Jurkat, Clone E6-1 (cell line): ENCODE measurements around the gene RBM38.

Experiments
- DNase-seq: peaks from one replicate; pipeline ENCODE4 v3.0.0-alpha.2; 2011; ENCODE audit warnings: low read depth, low spot score
- H3K4me3 ChIP-seq: 2 replicates; pipeline ENCODE4 v1.5.1; 2011; ENCODE audit warnings: mild to moderate bottlenecking, low read length, control low read depth, moderate library complexity

Gene RBM38

DNA sequence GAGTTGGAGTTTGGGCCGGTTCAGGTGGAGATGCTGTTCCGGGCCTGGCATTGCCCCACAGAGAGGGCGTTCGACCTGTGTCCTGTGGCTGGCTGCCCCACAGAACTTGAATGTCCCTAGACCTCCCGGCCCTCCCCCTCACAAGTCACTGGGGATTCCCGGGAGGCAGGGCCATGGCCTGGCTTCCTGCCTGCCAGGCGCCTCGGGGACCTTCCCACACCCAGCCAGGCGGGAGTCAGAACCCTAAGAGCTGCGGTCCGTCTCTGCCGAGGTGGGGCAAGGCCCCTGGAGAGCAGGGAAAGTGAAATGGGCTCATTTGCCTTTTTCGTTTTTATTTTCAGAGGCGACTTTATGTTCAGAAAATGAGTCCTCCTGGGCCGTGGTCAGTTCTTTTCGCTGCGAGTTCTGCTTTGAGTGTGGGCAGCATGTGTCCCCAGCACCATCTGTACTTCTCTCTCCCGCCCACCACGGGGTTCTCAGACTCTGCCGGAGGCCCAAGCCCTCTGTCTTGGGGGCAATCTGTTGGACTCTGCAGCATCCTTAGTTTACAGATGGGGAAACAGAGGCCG, 8.5 kb downstream of the RBM38 start:
- H3K4me3 ChIP-seq = no peak overlapping the region
- no peak for DNase-seq

DNA sequence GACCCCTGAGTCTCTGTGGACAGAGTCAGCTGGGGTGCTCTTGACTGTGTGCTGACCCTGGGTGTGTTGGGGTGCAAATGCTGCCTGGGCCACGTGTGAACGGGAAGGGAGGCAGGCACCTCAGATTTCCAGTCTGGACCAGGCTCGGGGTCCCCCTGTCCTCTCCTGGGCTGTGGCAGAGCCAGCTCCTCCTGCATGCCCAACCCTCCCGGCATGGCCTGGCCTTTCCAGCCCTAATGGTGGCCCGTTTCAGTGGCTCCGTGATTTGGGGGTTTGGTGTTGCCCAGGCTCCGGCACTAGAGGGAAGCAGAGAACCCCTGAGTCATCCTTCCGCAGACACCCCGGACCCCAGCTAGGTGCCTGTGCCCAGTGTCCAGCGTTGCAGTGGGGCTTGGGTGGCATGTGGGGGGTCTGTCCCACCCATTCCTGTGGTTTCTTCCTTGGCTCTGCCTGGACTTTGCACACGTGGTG, 9.1 kb downstream of the RBM38 start:
- no peak overlapping the region for H3K4me3 ChIP-seq
- DNase-seq = no peak

DNA sequence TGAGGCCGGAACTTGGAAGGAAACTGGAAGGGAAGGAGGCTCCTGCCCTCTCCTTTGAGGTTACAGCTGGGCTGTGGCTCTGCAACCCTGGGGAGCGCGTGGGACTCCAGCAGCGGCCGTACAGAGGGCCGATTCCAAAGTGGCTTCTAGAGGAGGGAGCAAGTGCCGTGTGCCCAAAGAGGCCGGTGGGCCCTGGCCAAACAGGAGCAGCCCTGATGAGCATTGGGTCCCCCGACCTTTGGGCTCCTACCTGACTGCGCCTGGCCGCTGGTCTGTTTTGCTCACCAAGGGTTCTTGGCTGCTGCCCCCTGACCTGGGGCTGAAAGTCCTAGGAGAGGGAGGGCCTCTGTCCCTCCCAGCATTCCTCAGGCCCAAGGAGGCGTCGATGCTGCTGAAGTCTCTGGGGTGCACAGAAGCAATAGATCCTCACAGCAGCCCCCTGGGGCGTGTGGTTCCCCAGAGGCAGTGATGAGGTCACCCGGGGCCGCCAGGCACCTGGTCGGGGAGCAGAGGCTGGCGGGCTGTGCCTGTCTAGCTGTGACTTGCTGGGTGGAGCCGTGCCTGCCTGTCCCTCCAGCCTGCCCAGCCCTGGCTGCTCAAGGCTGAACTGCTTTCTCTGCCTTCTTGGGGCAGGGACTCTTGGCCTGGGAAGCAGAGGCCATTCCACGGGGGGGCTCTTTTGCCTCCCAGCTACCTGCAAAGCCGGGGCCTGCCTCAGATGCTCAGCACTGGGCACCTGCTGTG, 9.8 kb downstream of the RBM38 start:
- DNase-seq = no peak

DNA sequence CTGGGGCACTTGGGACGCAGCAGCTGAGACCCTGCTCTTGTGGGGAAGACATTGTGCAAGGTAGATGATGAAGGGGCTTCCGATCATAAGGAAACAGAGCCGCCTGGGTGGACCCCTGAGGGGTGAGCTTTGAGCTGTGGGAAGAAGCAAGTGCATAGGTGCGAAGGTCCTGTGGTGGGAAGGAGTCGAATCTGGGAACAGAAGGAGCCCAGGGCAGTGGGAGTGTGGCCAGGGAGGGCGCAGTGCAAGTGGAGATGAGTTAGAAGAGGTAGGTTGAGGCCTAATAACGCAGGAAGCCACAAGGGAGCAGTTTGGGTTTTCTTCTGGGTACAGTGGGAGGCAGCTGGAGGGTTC, 10.3 kb downstream of the RBM38 start:
- H3K4me3 ChIP-seq = no peak overlapping the region
- no peak for DNase-seq

More for the DNA sequence above, 9.8 kb downstream of the RBM38 start:
- H3K4me3 ChIP-seq = no peak overlapping the region

DNA sequence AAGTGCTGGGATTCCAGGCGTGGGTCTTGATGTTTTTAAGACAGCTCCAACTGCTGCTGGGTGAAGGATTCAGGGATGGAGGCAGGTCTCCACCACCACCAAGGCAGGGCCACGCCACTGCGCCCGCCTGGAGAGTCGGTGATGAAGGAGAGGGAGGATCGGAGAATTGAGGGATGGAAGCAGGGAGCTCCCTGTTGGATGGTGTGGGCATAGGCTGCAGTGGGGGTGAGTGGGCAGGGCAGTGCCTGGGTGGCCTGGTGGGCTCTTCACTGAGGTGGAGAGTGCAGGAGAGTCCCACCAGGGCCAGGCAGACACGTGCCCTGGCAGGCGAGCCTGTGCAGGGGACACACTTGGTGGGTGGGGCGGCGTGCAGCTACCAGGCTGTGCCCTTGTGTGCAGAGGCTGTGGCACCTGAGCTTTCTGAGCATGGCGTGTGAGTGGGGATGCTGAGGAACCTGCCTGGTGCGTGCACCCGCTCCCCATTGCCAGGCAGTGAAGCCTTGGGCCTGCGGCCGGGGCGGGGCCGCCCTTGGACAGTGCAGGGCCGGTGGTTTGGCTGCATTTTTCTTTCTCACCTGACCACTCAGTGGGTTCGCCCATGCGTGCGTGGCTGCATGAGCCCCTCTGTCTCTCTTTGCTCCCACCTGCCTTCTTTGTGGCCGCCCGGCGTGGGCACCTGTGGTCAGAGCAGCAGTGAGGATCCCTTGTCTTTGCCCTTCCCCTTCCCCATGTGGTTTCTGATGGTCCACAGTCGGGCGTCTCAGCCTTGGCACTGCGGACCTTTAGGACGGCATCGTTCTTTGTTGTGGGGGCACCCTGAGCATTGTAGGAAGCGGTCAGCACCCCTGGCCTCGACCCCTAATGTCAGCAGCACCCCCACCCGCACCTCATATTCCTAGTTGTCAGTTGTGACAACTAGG, 11.3 kb downstream of the RBM38 start:
- no peak for DNase-seq
- H3K4me3 ChIP-seq = no peak overlapping the region

DNA sequence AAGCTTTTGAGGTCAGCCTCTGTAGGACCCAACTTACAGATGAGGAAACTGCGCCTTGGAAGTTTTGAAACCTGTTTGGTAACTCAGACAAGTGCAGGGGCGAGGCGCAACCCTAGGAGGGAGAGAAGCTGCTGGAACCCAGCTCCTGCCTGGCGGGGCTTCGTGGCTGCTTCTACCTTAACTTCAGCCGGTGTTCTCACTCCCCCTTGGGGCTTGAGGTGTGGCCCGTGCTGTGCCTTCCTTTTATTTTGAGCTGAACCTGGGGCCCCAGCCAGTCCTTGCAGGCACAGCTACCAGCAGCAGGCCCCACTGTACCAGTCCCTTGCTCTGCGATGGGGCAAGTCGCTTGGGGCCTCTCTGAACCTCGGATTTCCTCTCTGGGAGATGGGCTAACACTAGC, 12.0 kb downstream of the RBM38 start:
- H3K4me3 ChIP-seq = no peak overlapping the region
- no peak for DNase-seq

DNA sequence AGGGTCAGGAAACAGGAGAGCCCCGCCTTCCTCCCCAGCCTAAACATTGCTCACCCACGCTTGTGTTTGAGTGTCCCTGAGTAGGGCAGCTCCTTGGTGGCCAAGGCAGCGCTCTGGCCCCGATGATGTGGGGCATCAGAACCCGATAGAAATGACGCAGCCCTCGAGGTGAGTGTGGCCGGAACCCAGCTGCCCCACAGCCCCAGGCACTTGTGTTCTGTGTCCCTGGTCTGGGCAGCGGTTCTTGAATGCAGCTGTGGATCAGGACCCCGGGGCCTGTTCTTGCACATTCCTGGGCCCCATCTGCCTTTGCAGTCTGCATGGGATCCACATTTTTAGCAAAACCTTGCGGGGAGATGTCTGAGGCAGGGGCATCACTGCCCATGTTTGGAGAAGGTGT, 12.8 kb downstream of the RBM38 start:
- DNase-seq = no peak
- H3K4me3 ChIP-seq = no peak overlapping the region

DNA sequence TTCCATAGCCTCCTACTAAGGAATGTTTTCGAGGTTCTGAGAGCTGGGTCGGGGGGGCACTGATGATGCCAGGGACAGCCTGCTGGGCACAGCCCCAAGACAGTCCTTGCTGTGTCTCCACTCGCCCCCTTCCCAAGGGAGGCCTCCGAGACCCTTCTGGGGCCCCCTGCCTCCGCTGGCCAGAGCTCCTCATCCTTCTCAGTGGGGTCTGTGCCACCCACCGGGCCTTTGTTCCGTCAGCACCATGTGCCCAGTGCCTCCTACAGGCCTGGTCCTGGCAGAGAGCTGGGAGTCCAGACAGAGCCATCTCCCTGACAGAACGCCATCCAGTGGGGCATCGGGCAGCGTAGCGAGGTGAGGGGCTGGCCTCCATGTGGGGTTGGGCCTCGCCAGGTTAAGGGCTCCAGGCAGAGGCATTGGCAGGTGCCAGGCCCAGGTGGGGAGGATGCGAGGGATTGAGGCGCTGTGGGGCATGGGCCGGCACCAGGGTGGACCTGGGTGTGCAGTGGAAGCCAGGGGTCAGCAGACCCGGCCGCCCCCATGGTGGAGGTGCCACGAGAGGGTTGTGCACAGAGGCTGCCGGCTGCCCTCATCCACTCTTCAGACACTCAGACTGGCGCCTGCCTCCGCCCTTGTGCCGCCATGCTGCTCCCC, 13.3 kb downstream of the RBM38 start:
- no peak overlapping the region for H3K4me3 ChIP-seq
- no peak for DNase-seq

DNA sequence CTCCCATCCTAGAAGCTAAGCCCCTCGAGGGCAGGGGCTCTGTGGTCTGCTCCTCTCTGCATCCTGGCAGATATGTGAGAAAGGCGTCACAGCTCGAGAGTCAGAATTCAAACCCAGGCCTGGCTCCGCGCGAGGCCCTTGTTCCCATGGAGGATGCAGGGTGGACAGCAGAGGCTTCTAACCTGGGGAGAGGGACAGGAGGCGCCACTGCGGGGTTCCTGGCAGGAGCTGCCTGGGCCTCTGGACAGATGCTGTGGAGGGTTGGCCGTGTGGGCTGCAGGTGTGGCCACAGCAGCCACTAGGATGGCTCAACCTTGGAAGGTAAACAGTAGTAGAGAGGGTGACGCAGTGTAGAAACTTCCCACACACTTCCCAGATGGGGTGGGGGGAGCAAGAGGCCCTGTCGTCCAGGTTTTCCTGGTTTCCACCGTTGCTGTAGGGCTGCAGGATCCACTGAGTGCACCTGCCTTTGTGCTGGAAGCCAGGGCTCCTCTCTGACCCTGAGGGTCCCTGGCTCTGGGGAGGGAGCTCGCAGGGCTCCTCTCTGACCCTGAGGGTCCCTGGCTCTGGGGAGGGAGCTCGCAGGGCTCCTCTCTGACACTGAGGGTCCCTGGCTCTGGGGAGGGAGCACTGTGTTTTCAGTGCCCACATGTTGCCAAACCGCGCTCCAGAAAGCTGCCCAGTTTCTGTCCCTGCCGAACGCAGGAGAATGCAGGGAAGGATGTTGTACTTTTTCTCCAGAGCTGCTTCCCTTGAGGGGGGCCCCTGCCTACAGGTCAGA, 14.2 kb downstream of the RBM38 start:
- DNase-seq = no peak

DNA sequence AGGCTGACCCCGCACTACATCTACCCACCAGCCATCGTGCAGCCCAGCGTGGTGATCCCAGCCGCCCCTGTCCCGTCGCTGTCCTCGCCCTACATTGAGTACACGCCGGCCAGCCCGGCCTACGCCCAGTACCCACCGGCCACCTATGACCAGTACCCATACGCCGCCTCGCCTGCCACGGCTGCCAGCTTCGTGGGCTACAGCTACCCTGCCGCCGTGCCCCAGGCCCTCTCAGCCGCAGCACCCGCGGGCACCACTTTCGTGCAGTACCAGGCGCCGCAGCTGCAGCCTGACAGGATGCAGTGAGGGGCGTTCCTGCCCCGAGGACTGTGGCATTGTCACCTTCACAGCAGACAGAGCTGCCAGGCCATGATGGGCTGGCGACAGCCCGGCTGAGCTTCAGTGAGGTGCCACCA, 16.4 kb downstream of the RBM38 start:
- no peak for DNase-seq
- no peak overlapping the region for H3K4me3 ChIP-seq

More for the DNA sequence above, 14.2 kb downstream of the RBM38 start:
- H3K4me3 ChIP-seq = no peak overlapping the region

DNA sequence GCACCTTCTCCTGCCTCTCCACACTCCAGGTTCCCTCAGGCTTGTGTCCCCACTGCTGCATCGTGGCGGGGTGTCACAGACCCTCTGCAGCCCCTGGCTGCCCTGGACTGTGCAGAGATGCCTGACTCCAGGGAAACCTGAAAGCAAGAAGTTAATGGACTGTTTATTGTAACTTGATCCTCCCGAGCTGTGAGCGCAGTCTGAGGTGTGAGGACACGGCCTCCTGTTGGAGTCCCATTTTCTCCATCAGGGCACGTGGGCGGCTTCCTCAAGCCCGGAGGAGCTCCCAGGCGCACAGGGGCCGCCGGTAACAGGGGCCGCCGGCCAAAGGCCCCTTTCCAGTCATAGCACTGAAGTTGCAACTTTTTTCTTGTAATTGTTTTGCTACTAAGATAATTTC, 16.9 kb downstream of the RBM38 start:
- H3K4me3 ChIP-seq = no peak overlapping the region
- no peak for DNase-seq

DNA sequence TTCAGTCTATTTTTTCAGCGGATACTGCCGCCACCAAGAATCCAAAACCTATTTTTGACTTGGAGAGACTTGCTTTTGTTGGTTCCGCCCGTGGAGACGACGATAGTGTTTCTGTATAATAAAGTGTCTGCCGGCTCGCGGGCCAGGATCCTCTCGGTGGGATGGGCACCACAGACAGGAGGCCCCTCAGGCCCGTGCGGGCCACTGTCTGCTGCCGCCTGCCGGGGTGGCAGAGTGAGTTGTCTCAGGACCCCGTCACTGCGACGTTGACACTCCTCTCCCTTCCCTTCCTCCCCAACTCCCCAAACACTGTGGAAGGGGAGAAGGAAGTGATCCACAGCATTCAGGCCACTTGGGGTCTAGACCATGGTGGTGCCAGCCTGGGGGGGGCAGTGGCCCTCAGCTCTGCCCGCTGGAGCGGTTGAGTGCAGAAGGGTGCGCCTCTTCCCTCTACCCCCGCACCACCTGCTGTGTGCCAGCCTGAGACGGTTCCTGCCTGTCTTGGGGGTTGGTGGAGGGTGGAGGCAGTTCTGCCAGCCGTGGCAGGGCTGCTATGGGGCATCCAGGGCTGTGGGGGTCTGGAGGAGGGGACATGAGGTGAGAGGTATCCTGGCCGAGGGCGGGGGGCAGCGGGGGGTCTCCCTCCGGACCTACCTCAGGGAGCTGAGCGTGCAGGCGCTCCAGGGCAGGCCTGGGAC, 17.5 kb downstream of the RBM38 start:
- no peak overlapping the region for H3K4me3 ChIP-seq
- DNase-seq = no peak

DNA sequence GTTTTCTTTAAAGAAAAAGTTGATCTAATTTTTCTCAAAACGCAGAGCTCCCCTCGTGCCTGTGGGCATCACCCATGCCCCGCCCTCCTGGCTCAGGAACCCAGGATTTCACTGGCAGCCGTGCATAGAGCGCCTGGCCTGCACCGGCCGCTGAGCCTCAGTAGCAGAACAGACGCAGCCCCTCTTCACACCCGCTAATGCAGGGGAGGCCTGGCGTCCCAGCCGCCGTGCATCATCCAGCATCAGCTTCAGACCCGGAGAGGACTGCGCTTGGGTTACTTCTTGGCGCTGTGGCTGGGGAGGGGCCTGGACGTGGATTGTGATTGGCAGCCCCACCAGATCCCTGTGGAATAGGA, 18.1 kb downstream of the RBM38 start:
- no peak for DNase-seq
- H3K4me3 ChIP-seq = no peak overlapping the region

DNA sequence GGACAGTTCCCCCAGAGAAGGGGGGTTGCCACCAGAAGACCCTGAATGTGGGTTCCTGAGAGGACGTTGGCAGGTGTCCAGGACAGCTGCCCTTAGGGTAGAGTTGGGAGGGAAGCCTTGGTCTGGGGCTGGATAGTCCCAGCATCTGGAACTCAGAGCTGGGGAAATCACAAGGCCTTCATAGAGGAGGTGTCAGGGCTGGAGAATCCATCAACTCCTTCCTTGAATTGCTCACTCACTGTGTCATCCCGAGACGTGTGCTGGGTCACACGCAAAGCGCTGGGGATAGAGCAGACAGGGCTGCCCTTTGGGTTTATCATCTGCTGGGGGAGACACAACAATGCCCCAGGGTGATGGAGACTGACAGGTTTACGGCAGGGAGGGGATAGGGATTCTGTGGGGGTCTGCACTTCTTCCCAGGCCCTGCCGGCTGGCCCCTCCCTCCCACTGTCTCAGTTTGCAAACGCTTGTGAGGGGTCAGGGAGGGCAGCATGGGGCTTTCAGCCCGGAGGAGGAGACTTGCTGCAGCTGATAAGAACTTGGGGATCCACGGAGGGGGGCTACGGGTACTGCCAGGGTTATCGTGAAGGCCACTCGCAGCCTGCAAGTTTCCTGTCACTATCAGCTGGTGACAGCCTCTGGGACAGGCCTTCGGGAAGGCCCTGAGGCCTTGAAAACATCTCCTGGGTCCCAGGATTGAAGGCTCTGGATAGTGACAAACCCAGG, 18.6 kb downstream of the RBM38 start:
- H3K4me3 ChIP-seq = no peak overlapping the region
- DNase-seq = no peak

DNA sequence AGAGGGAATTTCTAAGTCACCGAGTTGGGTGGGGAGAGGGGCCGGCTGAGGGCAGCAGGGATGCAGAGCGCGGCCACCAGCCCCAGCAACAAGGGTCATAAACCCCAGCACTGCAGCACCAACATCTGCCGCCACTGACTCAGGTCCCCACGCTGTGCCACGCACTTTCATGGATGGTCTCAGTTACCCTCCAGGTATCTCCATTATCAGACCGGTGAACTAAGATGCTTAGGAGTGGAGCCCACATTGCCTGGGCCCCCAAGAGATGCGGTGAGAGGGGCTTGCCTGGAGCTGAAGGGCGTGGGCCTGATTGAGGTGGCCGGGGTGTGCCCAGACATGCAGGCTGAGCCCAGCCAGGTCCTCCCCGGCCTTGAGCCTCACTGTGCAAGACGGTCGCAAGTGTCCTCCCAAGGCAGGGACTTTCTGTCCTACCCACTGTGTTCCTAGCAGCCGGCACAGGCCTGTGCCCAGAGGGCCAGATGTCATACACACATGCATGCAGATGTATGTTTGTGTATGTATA, 19.3 kb downstream of the RBM38 start:
- no peak for DNase-seq
- H3K4me3 ChIP-seq = no peak overlapping the region

DNA sequence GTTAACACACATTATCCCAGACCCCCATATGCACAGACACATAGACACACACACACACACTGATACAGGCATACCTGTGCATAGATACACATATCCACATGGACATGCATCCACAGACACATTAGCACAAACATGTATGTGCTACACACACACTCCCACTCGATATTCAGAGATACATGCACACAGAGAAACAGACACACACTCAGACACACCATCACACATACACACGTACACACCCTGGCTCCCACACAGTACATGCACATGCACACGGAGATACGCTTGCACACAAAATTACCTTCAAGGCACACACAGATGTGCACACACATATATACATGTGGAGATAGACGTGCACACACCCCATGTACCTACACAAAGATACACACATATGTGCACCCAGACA, 19.7 kb downstream of the RBM38 start:
- no peak overlapping the region for H3K4me3 ChIP-seq
- DNase-seq = no peak

DNA sequence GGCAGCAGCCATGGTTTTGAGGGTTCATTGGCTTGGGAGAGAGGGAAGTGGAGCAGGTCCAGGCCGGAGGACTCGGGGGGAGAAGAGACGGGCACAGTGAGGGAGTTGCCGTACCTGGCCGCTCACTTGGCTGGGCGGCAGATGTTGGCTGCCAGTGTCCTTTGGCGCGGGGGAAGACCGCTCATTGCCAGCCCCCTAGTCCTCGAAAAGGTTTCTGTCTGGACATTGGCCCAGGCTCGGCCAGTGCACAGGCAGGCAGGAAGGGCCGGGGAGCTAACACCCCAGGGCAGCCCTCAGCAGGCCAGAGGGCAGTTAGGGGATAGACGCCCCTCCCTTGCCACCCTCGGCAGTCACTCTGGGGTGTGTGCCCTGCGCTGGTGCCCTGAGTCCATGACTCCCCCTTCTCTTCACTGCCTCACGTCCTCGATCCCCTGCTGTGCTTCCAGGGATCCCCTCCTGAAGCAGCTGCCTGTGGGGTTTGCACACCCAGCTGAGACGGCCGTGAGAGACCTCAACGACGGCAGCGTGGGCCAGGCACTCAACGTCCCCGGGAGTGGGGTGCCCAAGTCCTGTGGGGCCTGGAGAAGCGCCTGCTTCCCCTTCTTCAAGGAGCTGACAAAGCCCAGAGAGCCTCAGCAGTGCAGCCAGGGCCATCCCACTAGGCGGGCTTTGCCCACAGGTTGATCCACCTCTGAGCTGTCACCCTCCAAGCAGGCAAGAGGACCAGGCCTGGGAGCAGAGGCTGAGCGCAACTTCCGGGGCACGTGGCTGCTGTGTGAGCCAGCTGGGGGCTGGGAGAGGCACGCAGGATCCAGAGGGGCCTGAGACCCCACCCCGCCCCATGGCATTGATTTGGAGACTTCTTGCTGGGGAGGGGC, 20.4 kb downstream of the RBM38 start:
- no peak for DNase-seq
- no peak overlapping the region for H3K4me3 ChIP-seq
